Measurements from ENCODE around the gene ALCAM.
A peak's percentile ranks its signal among the peaks of the same experiment; 100 is the strongest.

Gene ALCAM

DNA sequence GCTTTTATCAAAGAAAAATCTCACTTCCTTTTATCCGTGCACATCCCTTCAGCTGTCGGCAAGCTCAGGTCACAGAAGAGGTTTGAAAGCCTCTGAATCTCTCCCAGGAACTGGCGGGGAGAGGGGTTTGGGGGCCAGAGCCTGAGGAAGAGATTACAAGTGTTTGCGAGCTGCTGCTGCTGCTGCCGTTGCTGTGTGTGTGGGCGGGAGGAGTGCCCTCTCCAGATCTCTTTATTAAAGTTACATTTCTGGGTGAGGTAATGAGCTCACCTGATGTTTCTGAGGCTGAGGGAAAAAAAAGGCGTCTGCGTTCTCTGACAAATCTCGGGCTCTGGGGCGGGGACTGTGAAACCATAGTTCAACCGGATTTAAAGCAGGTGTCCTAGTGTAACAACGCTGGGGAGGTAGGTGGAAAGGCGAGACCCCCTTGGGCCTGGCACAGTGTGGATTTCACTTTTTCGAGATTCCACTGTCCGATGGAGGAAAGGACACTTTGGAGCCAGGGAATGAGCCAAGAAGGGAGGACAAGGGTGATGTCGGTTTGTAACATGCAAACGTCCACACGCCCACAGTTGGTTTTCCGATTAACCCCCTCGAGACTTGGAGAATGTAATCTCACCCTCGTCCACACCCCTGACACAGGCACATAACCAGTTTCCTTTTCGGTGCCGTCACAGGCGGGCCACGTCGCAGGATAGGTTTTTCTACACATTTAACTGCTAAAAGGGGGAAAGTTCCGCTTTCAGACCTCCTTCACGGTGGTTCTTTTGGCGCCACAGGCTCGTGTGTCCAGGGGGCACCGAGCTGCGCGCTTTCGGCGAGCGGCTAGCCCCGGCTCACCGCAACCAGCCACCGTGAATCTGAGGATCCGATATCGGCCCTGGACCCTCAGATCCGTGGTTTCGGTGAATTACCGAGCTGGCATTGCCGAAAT lies 2.1 kb downstream of the ALCAM start:
- TF ChIP-seq, protein P1, sequence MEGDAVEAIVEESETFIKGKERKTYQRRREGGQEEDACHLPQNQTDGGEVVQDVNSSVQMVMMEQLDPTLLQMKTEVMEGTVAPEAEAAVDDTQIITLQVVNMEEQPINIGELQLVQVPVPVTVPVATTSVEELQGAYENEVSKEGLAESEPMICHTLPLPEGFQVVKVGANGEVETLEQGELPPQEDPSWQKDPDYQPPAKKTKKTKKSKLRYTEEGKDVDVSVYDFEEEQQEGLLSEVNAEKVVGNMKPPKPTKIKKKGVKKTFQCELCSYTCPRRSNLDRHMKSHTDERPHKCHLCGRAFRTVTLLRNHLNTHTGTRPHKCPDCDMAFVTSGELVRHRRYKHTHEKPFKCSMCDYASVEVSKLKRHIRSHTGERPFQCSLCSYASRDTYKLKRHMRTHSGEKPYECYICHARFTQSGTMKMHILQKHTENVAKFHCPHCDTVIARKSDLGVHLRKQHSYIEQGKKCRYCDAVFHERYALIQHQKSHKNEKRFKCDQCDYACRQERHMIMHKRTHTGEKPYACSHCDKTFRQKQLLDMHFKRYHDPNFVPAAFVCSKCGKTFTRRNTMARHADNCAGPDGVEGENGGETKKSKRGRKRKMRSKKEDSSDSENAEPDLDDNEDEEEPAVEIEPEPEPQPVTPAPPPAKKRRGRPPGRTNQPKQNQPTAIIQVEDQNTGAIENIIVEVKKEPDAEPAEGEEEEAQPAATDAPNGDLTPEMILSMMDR (conservative IDR thresholded peaks at IDR 0.05; ENCODE audit: low read depth, low read length): no peak
- H3K4me3 ChIP-seq (ENCODE audit: low read depth, low read length): peak overlapping the region; percentile 93
- peak; percentile 74 for DNase-seq (ENCODE audit: low read depth)

DNA sequence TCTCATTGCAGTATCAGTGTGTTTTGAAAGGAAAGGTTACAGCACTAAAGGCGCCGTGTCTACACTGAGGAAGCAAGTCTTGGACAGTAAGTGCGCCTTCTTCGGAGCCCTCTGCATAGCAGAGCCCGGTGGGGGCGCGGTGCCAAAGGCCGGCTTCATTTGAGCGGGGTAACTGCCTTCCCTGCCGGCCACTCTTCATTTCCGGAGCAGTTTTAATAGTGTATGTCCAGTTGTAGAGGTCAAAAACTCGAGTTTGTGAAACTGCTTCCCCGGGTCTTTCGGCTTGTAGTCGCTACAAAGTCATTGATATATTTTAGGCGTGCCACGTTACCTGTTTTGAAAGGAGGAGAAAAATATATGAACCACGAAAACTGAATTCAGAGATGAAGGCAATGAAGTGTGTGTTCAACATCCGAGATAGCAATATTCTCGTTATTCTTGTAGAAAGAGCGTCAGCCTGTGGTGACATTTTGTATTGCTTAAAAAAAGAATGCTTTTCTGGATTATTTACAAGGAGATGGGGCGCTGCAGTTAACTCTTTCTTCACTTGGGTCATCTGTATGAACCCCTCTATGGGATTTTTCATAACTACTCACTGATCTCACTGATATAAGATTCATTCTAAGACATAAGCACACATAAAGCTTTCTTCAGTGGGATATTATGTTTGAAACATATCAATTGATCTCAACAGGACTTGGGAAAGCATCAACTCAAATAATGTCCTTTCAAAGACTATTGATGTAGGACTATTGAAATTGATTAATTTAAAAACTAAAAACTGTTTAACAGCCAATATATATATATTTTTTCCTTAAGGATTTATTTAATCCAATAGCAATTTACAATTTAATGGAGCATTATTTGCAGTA lies 3.0 kb downstream of the ALCAM start:
- TF ChIP-seq, protein P1 (conservative IDR thresholded peaks at IDR 0.05; ENCODE audit: low read depth, low read length): peak; percentile 67
- H3K4me3 ChIP-seq (ENCODE audit: low read depth, low read length): peak overlapping the region; percentile 93
- peak; percentile 81 for DNase-seq (ENCODE audit: low read depth)

DNA sequence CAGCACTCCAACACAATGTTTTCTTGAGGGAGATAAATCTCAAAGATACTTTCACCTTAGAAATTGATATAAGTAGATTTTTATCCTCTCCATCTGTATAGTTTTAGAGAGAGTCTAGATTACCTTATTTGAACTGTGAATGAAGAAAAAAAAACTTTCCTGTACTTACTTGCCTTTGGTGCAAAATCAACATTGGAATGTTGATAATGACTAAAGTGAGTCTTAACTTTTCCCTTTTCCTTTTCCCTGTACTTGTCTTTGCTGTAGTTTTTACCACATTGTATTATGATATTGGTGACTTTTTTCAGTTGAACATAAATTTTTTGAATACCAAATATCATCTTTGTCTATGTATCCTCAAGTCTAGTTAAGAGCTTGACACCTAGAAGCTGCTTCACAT lies 6.7 kb downstream of the ALCAM start:
- DNase-seq (ENCODE audit: low read depth): no peak
- no peak overlapping the region for H3K4me3 ChIP-seq (ENCODE audit: low read depth, low read length)
- TF ChIP-seq, protein P1 (conservative IDR thresholded peaks at IDR 0.05; ENCODE audit: low read depth, low read length): no peak

DNA sequence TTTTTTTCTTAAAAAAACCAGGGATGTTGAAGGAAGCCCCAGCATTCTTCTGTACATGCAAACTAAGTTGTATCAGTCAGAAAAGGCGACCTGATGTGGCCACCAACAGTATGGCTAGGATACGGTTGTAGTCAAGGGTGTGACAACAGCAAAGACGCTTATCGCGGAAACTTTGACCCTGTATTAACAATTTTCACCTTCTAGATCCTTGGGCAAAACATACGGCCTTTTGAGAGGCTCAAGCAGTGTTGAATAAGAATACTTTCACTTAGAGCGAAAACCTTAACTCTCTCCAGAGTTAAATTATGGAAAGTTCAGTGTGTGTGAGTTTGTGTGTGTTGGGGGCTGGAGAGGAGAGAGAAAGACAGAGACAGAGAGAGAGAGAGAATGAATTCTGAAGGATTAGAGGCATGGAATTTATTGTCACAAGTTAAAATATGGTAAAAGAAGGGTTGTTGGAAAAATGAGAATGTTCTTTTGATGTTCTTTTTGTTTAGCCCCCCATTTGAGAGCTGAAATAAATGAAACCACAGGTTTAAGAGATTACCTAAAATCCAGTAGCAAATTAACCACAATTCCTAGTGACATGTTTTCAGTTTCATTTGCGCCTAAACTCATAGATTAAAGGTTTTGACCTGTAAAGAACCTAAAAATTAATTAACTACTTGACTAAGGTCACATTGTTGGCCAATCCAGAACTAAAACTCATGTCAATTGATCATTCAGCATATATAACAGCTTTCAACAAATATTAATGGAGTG lies 9.2 kb downstream of the ALCAM start:
- no peak for DNase-seq (ENCODE audit: low read depth)
- TF ChIP-seq, protein P1 (conservative IDR thresholded peaks at IDR 0.05; ENCODE audit: low read depth, low read length): no peak
- H3K4me3 ChIP-seq (ENCODE audit: low read depth, low read length): no peak overlapping the region

DNA sequence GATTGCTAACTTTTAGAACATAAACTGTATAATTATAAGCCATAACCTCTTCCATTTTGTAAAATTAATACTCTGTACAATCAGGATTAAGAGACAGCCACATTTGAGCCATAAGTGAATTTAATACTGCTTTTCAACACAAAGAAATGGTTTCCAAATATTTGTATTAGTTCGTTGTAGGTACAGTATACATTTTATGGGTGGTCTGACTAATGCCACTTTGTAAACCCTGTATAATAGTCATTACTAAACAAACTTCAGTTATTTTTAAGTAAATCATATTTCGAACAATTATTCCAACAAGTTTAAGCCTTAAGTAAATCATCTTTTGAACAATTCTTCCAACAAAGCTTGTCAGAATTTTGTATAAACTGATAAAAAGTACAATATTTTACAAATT lies 11.0 kb downstream of the ALCAM start:
- TF ChIP-seq, protein P1 (conservative IDR thresholded peaks at IDR 0.05; ENCODE audit: low read depth, low read length): no peak
- H3K4me3 ChIP-seq (ENCODE audit: low read depth, low read length): no peak overlapping the region
- no peak for DNase-seq (ENCODE audit: low read depth)

DNA sequence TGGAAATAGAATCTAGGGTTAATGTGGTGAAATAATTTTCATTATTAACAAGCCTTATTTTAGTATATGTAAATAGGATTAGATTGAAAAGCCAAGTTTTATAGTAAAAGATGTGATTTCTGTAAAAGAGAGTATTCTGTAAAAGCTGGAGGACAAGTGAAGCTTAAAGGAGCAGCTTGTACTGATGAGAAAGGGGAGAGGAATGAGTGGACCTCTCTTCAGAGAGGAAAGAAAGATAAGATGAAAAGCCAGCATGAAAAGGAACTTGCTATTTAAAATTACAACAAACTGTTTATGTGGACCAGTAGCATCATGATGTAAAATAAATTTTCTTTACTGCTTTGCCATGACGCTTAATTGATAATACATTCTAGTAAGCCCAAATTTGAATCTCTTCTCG lies 18.5 kb downstream of the ALCAM start:
- no peak overlapping the region for H3K4me3 ChIP-seq (ENCODE audit: low read depth, low read length)
- TF ChIP-seq, protein P1 (conservative IDR thresholded peaks at IDR 0.05; ENCODE audit: low read depth, low read length): no peak
- DNase-seq (ENCODE audit: low read depth): peak; percentile 53
